VCaP (cell line): ENCODE data around the gene SIPA1L3.

ENCODE experiments used
- H3K27ac ChIP-seq: fragments of 450-650 bp; 2 replicates; pipeline ENCODE4 v1.5.1; 2017
- CTCF ChIP-seq: fragments of 450-650 bp; conservative IDR thresholded peaks from 2 replicates; pipeline ENCODE4 v1.5.1; 2017; ENCODE audit warnings: mild to moderate bottlenecking, moderate library complexity

The SIPA1L3 gene

GRCh38 chr19:38207543-38207942 lies 300.5 kb downstream of the SIPA1L3 start:
- no peak overlapping the region for H3K27ac ChIP-seq
- no peak for TF ChIP-seq CTCF

- no peak overlapping the region for H3K27ac ChIP-seq
- no peak for TF ChIP-seq CTCF
Observed at GRCh38 chr19:38208571-38208970, 301.6 kb downstream of the SIPA1L3 start.

GRCh38 chr19:38209152-38209551 lies 302.1 kb downstream of the SIPA1L3 start:
- no peak overlapping the region for H3K27ac ChIP-seq
- TF ChIP-seq CTCF, result no peak

GRCh38 chr19:38209671-38210457 lies 302.9 kb downstream of the SIPA1L3 start:
- TF ChIP-seq CTCF, result 0 out of 2 replicates have a peak, but pooled peaks have one; percentile 7

GRCh38 chr19:38210458-38210987 lies 303.5 kb downstream of the SIPA1L3 start:
- no peak for TF ChIP-seq CTCF
- no peak overlapping the region for H3K27ac ChIP-seq

More at GRCh38 chr19:38209671-38210457, 302.9 kb downstream of the SIPA1L3 start:
- H3K27ac ChIP-seq, result no peak overlapping the region

- H3K27ac ChIP-seq, result no peak overlapping the region
- no peak for TF ChIP-seq CTCF
Observed at GRCh38 chr19:38211151-38211591, 304.2 kb downstream of the SIPA1L3 start.

- H3K27ac ChIP-seq, result no peak overlapping the region
- no peak for TF ChIP-seq CTCF
Observed at GRCh38 chr19:38211766-38212165, 304.8 kb downstream of the SIPA1L3 start.
